HG02885 (cell line): Measurements from ENCODE around the gene DNAJA4.

ENCODE experiments used
- ATAC-seq: cut with Tn5 transposase; IDR thresholded peaks from one replicate; pipeline ENCODE4 v1.9.1; 2021; ENCODE audit warnings: mild to moderate bottlenecking; ENCODE audit not compliant: unreplicated experiment, poor library complexity

Gene DNAJA4

GRCh38 chr15:78274994-78275393 is 10.6 kb downstream of the DNAJA4 start:
- no peak for ATAC-seq

GRCh38 chr15:78276064-78276943 is 11.9 kb downstream of the DNAJA4 start:
- no peak for ATAC-seq

GRCh38 chr15:78280319-78281072 is 16.1 kb downstream of the DNAJA4 start:
- ATAC-seq: no peak

GRCh38 chr15:78282324-78282723 is 18.0 kb downstream of the DNAJA4 start:
- no peak for ATAC-seq

GRCh38 chr15:78284758-78285157 is 20.4 kb downstream of the DNAJA4 start:
- ATAC-seq: no peak

GRCh38 chr15:78290222-78290621 is 25.9 kb downstream of the DNAJA4 start:
- ATAC-seq: no peak

- ATAC-seq: no peak
These were observed 26.7 kb downstream of the DNAJA4 start for GRCh38 chr15:78291052-78291451.

- ATAC-seq: no peak
These were observed 27.3 kb downstream of the DNAJA4 start for GRCh38 chr15:78291698-78292097.

GRCh38 chr15:78292219-78292618 is 27.9 kb downstream of the DNAJA4 start:
- ATAC-seq: no peak

GRCh38 chr15:78299101-78299930 is 35.0 kb downstream of the DNAJA4 start, which contains the start of gene SKIC8:
Gene SKIC8 (minus strand): TSS chr15:78299609. CDS start chr15:78295686, 3,923 bp downstream.
- ATAC-seq: peak; percentile 88

GRCh38 chr15:78301326-78301725 is 37.0 kb downstream of the DNAJA4 start:
- no peak for ATAC-seq

- ATAC-seq: no peak
These were observed 37.5 kb downstream of the DNAJA4 start for GRCh38 chr15:78301828-78302227.

GRCh38 chr15:78302579-78303312 is 38.4 kb downstream of the DNAJA4 start:
- no peak for ATAC-seq

GRCh38 chr15:78304216-78305066 is 40.1 kb downstream of the DNAJA4 start:
- ATAC-seq: no peak

- ATAC-seq: no peak
These were observed 41.9 kb downstream of the DNAJA4 start for GRCh38 chr15:78306176-78306774.

GRCh38 chr15:78307976-78308375 is 43.6 kb downstream of the DNAJA4 start:
- no peak for ATAC-seq

GRCh38 chr15:78308422-78309032 is 44.2 kb downstream of the DNAJA4 start:
- no peak for ATAC-seq

GRCh38 chr15:78311292-78311691 is 46.9 kb downstream of the DNAJA4 start:
- no peak for ATAC-seq
